ENCODE results near the gene ADAMTS13. TPM values are rescaled to one million over a fixed set of nuclear protein-coding genes. Genes with fewer than 3 reads are reported as not detected.
A peak's percentile ranks its signal among the peaks of the same experiment; 100 is the strongest.

The ADAMTS13 gene
- polyA plus RNA-seq, 1 donor from 2014 or later = 13.5 TPM

DNA sequence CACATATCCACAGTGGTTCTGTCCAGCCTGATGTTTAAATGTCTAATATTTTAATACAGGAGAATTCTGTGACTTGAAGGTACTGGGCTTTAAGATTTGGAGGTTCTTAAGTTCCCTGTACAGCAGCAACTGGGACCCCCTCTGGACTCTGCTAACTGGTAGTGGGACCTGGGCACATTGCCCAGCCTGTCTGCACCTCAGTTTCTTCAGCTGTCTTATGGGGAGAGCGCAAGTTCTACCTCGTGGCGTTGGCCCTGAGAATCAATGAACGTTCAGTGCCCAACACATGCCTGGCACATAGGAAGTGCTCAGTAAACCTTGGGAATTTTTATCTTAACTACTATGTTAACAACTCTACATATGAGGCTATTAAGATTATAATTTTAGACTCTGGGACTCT lies 55.3 kb downstream of the ADAMTS13 start:
- H3K4me2 ChIP-seq (ENCODE audit: low read length) = no peak overlapping the region
- no peak overlapping the region for H2AFZ ChIP-seq (ENCODE audit: low read depth, low read length)
- H3K27me3 ChIP-seq (ENCODE audit: insufficient read depth, low read depth, low read length) = no peaks in the 10 kb centered on the region
- H3K79me2 ChIP-seq (replicated peaks; ENCODE audit: insufficient read depth, low read length) = no peaks in the 10 kb centered on the region
- no peaks in the 10 kb centered on the region for H3K9me3 ChIP-seq (ENCODE audit: low read length)
- H3K4me3 ChIP-seq (ENCODE audit: low read length) = peak overlapping the region; percentile 87
- H3F3A ChIP-seq (ENCODE audit: insufficient read depth, low read length, poor library complexity, severe bottlenecking) = no peaks in the 10 kb centered on the region
- H3K27ac ChIP-seq (ENCODE audit: low read length) = no peak overlapping the region
- no peaks in the 10 kb centered on the region for H4K20me1 ChIP-seq (ENCODE audit: insufficient read depth)
- H3K36me3 ChIP-seq (ENCODE audit: insufficient read depth, low read length) = no peaks in the 10 kb centered on the region
- TF ChIP-seq EZH2 (IDR thresholded peaks at IDR 0.05; ENCODE audit: borderline replicate concordance, insufficient read depth, low read length, poor library complexity, severe bottlenecking) = no peak
- no peak for TF ChIP-seq EP300 (conservative IDR thresholded peaks at IDR 0.05; ENCODE audit: poor library complexity, severe bottlenecking)
- TF ChIP-seq SMC3 (conservative IDR thresholded peaks at IDR 0.05; ENCODE audit: poor library complexity) = no peak
- no peak for TF ChIP-seq MXI1 (conservative IDR thresholded peaks at IDR 0.05; ENCODE audit: poor library complexity, severe bottlenecking)
- TF ChIP-seq RAD21 (conservative IDR thresholded peaks at IDR 0.05) = no peak
- no peak for TF ChIP-seq TAF1 (IDR thresholded peaks at IDR 0.05; ENCODE audit: low read depth)
- TF ChIP-seq, protein P1, sequence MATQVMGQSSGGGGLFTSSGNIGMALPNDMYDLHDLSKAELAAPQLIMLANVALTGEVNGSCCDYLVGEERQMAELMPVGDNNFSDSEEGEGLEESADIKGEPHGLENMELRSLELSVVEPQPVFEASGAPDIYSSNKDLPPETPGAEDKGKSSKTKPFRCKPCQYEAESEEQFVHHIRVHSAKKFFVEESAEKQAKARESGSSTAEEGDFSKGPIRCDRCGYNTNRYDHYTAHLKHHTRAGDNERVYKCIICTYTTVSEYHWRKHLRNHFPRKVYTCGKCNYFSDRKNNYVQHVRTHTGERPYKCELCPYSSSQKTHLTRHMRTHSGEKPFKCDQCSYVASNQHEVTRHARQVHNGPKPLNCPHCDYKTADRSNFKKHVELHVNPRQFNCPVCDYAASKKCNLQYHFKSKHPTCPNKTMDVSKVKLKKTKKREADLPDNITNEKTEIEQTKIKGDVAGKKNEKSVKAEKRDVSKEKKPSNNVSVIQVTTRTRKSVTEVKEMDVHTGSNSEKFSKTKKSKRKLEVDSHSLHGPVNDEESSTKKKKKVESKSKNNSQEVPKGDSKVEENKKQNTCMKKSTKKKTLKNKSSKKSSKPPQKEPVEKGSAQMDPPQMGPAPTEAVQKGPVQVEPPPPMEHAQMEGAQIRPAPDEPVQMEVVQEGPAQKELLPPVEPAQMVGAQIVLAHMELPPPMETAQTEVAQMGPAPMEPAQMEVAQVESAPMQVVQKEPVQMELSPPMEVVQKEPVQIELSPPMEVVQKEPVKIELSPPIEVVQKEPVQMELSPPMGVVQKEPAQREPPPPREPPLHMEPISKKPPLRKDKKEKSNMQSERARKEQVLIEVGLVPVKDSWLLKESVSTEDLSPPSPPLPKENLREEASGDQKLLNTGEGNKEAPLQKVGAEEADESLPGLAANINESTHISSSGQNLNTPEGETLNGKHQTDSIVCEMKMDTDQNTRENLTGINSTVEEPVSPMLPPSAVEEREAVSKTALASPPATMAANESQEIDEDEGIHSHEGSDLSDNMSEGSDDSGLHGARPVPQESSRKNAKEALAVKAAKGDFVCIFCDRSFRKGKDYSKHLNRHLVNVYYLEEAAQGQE (IDR thresholded peaks at IDR 0.05; ENCODE audit: borderline replicate concordance) = no peak
- TF ChIP-seq POLR2AphosphoS5 (IDR thresholded peaks at IDR 0.05) = no peak
- TF ChIP-seq, protein P2, sequence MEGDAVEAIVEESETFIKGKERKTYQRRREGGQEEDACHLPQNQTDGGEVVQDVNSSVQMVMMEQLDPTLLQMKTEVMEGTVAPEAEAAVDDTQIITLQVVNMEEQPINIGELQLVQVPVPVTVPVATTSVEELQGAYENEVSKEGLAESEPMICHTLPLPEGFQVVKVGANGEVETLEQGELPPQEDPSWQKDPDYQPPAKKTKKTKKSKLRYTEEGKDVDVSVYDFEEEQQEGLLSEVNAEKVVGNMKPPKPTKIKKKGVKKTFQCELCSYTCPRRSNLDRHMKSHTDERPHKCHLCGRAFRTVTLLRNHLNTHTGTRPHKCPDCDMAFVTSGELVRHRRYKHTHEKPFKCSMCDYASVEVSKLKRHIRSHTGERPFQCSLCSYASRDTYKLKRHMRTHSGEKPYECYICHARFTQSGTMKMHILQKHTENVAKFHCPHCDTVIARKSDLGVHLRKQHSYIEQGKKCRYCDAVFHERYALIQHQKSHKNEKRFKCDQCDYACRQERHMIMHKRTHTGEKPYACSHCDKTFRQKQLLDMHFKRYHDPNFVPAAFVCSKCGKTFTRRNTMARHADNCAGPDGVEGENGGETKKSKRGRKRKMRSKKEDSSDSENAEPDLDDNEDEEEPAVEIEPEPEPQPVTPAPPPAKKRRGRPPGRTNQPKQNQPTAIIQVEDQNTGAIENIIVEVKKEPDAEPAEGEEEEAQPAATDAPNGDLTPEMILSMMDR (IDR thresholded peaks at IDR 0.05; ENCODE audit: poor library complexity, severe bottlenecking) = no peak
- no peak overlapping the region for H3K9ac ChIP-seq (ENCODE audit: low read length)
- H3K9me2 ChIP-seq (ENCODE audit: insufficient read depth, low read length) = no peaks in the 10 kb centered on the region

DNA sequence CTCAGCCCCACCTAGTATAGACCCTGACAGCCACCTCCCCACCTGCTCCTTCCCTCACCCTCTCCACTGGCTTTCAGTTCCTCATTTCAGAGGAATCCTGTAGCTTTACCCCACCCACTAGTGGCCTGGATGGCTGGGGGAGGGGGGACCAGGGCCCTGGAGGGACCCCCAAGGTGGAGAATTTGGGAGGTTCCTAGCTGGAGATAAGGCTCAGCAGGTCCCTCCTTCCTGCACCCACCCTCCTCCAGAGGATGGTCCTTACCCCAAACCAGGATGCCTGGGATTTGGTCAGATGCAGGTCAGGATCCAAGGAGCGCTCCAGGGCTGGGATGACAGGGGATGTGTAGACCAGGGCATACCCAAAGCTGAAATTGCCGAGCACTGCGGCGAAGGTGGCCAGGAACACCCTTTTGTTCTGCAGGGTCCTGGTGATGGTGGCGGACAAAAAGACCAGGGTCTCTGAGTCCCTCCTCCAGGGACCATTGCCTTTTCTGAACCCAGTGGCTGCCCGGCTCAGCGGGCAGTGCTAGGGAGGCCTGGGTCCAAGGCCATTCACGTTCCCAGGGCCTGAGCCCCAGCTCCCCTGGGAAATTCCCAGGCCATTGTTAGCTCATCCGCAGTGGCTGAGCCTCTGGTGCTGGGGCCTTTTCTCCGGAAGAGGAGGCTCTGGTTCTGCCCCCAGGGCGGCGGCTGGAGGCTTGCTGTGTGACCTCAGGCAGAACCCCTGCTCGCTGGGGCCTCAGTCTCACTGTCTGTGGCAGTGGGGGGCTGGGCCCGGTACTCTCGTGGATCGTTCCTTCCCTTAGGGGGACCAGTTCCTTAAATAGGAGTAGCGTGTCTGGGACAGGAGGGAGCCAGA lies 56.1 kb downstream of the ADAMTS13 start:
- H3F3A ChIP-seq (ENCODE audit: insufficient read depth, low read length, poor library complexity, severe bottlenecking) = no peaks in the 10 kb centered on the region
- TF ChIP-seq EP300 (conservative IDR thresholded peaks at IDR 0.05; ENCODE audit: poor library complexity, severe bottlenecking) = no peak
- no peak for TF ChIP-seq POLR2AphosphoS5 (IDR thresholded peaks at IDR 0.05)
- no peak for TF ChIP-seq MXI1 (conservative IDR thresholded peaks at IDR 0.05; ENCODE audit: poor library complexity, severe bottlenecking)
- no peak for TF ChIP-seq RAD21 (conservative IDR thresholded peaks at IDR 0.05)
- no peak for TF ChIP-seq TAF1 (IDR thresholded peaks at IDR 0.05; ENCODE audit: low read depth)
- TF ChIP-seq, protein P2 (IDR thresholded peaks at IDR 0.05; ENCODE audit: poor library complexity, severe bottlenecking) = no peak
- TF ChIP-seq, protein P1 (IDR thresholded peaks at IDR 0.05; ENCODE audit: borderline replicate concordance) = no peak
- no peak for TF ChIP-seq EZH2 (IDR thresholded peaks at IDR 0.05; ENCODE audit: borderline replicate concordance, insufficient read depth, low read length, poor library complexity, severe bottlenecking)
- H3K36me3 ChIP-seq (ENCODE audit: insufficient read depth, low read length) = no peaks in the 10 kb centered on the region
- H3K9me3 ChIP-seq (ENCODE audit: low read length) = no peaks in the 10 kb centered on the region
- peak overlapping the region; percentile 72 for H3K9ac ChIP-seq (ENCODE audit: low read length)
- H3K27ac ChIP-seq (ENCODE audit: low read length) = peak overlapping the region; percentile 34
- no peaks in the 10 kb centered on the region for H4K20me1 ChIP-seq (ENCODE audit: insufficient read depth)
- H2AFZ ChIP-seq (ENCODE audit: low read depth, low read length) = peak overlapping the region; percentile 95
- H3K79me2 ChIP-seq (replicated peaks; ENCODE audit: insufficient read depth, low read length) = no peaks in the 10 kb centered on the region
- H3K9me2 ChIP-seq (ENCODE audit: insufficient read depth, low read length) = no peaks in the 10 kb centered on the region
- H3K27me3 ChIP-seq (ENCODE audit: insufficient read depth, low read depth, low read length) = no peaks in the 10 kb centered on the region
- H3K4me2 ChIP-seq (ENCODE audit: low read length) = peak overlapping the region; percentile 82
- H3K4me3 ChIP-seq (ENCODE audit: low read length) = peak overlapping the region; percentile 87
